Prostate gland (tissue), 2 donors: ENCODE results near the gene ING1. TPM values are rescaled to one million over a fixed set of nuclear protein-coding genes. Genes with fewer than 3 reads are reported as not detected.

ENCODE experiments used
- DNase-seq: peaks from one replicate; pipeline ENCODE4 v3.0.0-alpha.2; 2019; ENCODE audit warnings: low spot score
- H3K27ac ChIP-seq, 2 donors: fragments of 200-600 bp; sonication (generic); 2 replicates each; pipeline ENCODE4 v1.5.1; 2017 to 2019
- H3K27me3 ChIP-seq: fragments of 200-600 bp; sonication (generic); replicated peaks from 2 replicates; pipeline ENCODE4 v1.5.1; 2019; ENCODE audit not compliant: insufficient read depth
- H3K36me3 ChIP-seq, 2 donors: fragments of 200-600 bp; sonication (generic); 1 replicate in 1 of 2; 2 replicates in 1 of 2; pipeline versions ENCODE4 v1.5.1 to v1.8.1; 2017 to 2019
- H3K4me1 ChIP-seq: fragments of 200-600 bp; sonication (generic); replicated peaks from 2 replicates; pipeline ENCODE4 v1.5.1; 2019
- H3K4me3 ChIP-seq, 2 donors: fragments of 200-600 bp; sonication (generic); 2 replicates each; pipeline ENCODE4 v1.5.1; 2017 to 2019
- H3K9me3 ChIP-seq: fragments of 200-600 bp; sonication (generic); 2 replicates; pipeline ENCODE4 v1.5.1; 2017
- CTCF ChIP-seq, 4 experiments: fragments of 200-600 bp in 2 of 4; fragments of 450-650 bp in 2 of 4; sonication (generic) in 2 of 4; IDR thresholded peaks; 1 replicate in 3 of 4; 2 replicates in 1 of 4; pipeline ENCODE4 v1.5.1; 2016 to 2019; ENCODE audit warnings: antibody characterized with exemption in 4 of 4, mild to moderate bottlenecking in 2 of 4, moderate library complexity in 2 of 4
- POLR2A ChIP-seq: fragments of 450-650 bp; IDR thresholded peaks from one replicate; pipeline ENCODE4 v1.6.1; 2016; ENCODE audit warnings: antibody characterized with exemption, mild to moderate bottlenecking
- POLR2AphosphoS5 ChIP-seq: sonication (generic); formaldehyde crosslinking; IDR thresholded peaks from one replicate; pipeline ENCODE4 v1.6.1; 2017; ENCODE audit warnings: antibody characterized with exemption
- WGBS: methylation state at CpG from one replicate; pipeline ENCODE4 v1.1.5; 2018; 5-methylcytosine and 5-hydroxymethylcytosine counted together
- intact Hi-C: fragments of 100-400 bp; cut with DNase I; formaldehyde crosslinking; loops from one replicate; pipeline ENCODE4 v1.14.2; 2022
- total RNA-seq, 2 donors: library from RNA; depleted of rRNA; stranded (reverse); fragments of >200 nt; gene quantifications; one replicate each; pipeline ENCODE4 v1.1.0, GENCODE V29; 2016

ING1 gene
- 10 to 100 TPM; 19.1 to 38.3 TPM for total RNA-seq

GRCh38 chr13:110713642-110713952 lies at the start of gene ING1:
ING1 (plus strand) TSS chr13:110713700; CDS start chr13:110714150, 450 bp downstream.
- peaks cover 5% of the 10 kb centered on the region for H3K4me1 ChIP-seq
- H3K9me3 ChIP-seq, result no peaks in the 10 kb centered on the region
- H3K4me3 ChIP-seq, result peak within 1 kb of the TSS; percentile 87 to 88
- TF ChIP-seq CTCF (IDR thresholded peaks at IDR 0.05), result no peak
- TF ChIP-seq POLR2A, result peak; percentile 54
- no peak for TF ChIP-seq POLR2AphosphoS5
- peak within 1 kb of the TSS; percentile 100 for H3K27ac ChIP-seq
- no peaks in the 10 kb centered on the region for H3K27me3 ChIP-seq
- WGBS, result no CpG with 5 or more reads among the region's 45 CpGs
- no peak for DNase-seq
- intact Hi-C loops, result loop anchor here (5.0 to 10.0 kb wide), 2 partner anchors 69 to 96 kb away; partner anchors contain the start of gene NAXD
- H3K36me3 ChIP-seq, result no peaks in the 10 kb centered on the region

- WGBS, result 97% methylated on average over 7 of the region's 7 CpGs
- Histone ChIP-seq H3K9me3 (no peaks in the 10 kb centered on the region), H3K4me3 (no peak overlapping the region), H3K27ac (no peak overlapping the region), H3K4me1 (no peaks in the 10 kb centered on the region), H3K27me3 (no peaks in the 10 kb centered on the region), H3K36me3 (no peaks in the 10 kb centered on the region)
- no peak for TF ChIP-seq POLR2AphosphoS5
- TF ChIP-seq CTCF (IDR thresholded peaks at IDR 0.05), result no peak
- TF ChIP-seq POLR2A, result no peak
- intact Hi-C loops, result no loop called here
- DNase-seq, result no peak
These were observed 49.5 kb upstream of the ING1 start for GRCh38 chr13:110664041-110664440.

GRCh38 chr13:110664673-110665072 lies 48.8 kb upstream of the ING1 start:
- DNase-seq, result no peak
- Histone ChIP-seq H3K4me3 (no peak overlapping the region), H3K27me3 (no peaks in the 10 kb centered on the region), H3K4me1 (no peaks in the 10 kb centered on the region), H3K9me3 (no peaks in the 10 kb centered on the region), H3K27ac (no peak overlapping the region), H3K36me3 (no peaks in the 10 kb centered on the region)
- intact Hi-C loops, result no loop called here
- TF ChIP-seq CTCF (IDR thresholded peaks at IDR 0.05), result no peak
- no peak for TF ChIP-seq POLR2A
- no peak for TF ChIP-seq POLR2AphosphoS5
- 89% methylated on average over 11 of the region's 11 CpGs for WGBS

GRCh38 chr13:110665491-110666254 lies 47.8 kb upstream of the ING1 start:
- TF ChIP-seq POLR2A, result no peak
- TF ChIP-seq POLR2AphosphoS5, result no peak
- no peak for TF ChIP-seq CTCF (IDR thresholded peaks at IDR 0.05)
- intact Hi-C loops, result no loop called here
- Histone ChIP-seq H3K4me1 (no peaks in the 10 kb centered on the region), H3K4me3 (no peak overlapping the region), H3K9me3 (no peaks in the 10 kb centered on the region), H3K36me3 (no peaks in the 10 kb centered on the region), H3K27me3 (no peaks in the 10 kb centered on the region), H3K27ac (no peak overlapping the region)
- 88% methylated on average over 23 of the region's 23 CpGs for WGBS
- DNase-seq, result no peak

GRCh38 chr13:110666255-110666533 lies 47.3 kb upstream of the ING1 start:
- TF ChIP-seq POLR2A, result no peak
- TF ChIP-seq POLR2AphosphoS5, result no peak
- no peak for TF ChIP-seq CTCF (IDR thresholded peaks at IDR 0.05)
- no peak overlapping the region for H3K27ac ChIP-seq
- no peaks in the 10 kb centered on the region for H3K9me3 ChIP-seq
- 92% methylated on average over 8 of the region's 8 CpGs for WGBS
- H3K27me3 ChIP-seq, result no peaks in the 10 kb centered on the region
- H3K4me1 ChIP-seq, result no peaks in the 10 kb centered on the region
- no peak overlapping the region for H3K4me3 ChIP-seq
- intact Hi-C loops, result no loop called here
- no peaks in the 10 kb centered on the region for H3K36me3 ChIP-seq
- DNase-seq, result no peak
